ENCODE data around the gene ZNF33B.

ZNF33B gene

DNA sequence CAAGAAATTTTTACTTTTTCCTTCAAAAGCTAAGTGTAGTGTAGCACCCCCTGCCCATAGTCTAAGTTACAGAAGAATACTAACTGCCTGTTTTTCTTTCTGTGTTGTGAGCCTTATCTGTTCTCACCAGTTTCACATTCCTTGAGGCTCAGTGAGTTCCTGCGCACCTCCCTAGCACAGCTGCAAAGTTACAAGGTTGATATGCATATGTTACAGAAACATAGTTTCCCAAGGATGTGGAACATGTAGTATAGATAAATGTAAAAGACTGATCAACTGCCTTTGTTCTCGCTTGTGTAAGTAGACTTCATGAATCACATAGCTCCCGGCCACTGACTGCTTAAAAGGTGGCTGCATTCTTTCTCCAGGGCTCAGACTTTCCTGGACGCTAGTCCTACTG lies 6.7 kb upstream of the ZNF33B start:
- Histone ChIP-seq H3K36me3 (ENCODE audit: control insufficient read depth, insufficient read depth, low read length) (no peaks in the 10 kb centered on the region), H3K4me3 (replicated peaks; ENCODE audit: low read depth, low read length) (no peak overlapping the region), H3K27me3 (replicated peaks; ENCODE audit: control insufficient read depth, insufficient read depth, low read length) (no peaks in the 10 kb centered on the region)
- no peak for TF ChIP-seq CTCF (IDR thresholded peaks at IDR 0.05; ENCODE audit: insufficient read depth, low read length, poor library complexity, severe bottlenecking)
- DNase-seq (ENCODE audit: extremely low read depth, insufficient read length): no peak

GRCh38 chr10:42640610-42641229 lies 2.4 kb upstream of the ZNF33B start:
- no peak for DNase-seq (ENCODE audit: extremely low read depth, insufficient read length)
- H3K27me3 ChIP-seq (replicated peaks; ENCODE audit: control insufficient read depth, insufficient read depth, low read length): no peaks in the 10 kb centered on the region
- H3K36me3 ChIP-seq (ENCODE audit: control insufficient read depth, insufficient read depth, low read length): no peaks in the 10 kb centered on the region
- no peak overlapping the region for H3K4me3 ChIP-seq (replicated peaks; ENCODE audit: low read depth, low read length)
- TF ChIP-seq CTCF (IDR thresholded peaks at IDR 0.05; ENCODE audit: insufficient read depth, low read length, poor library complexity, severe bottlenecking): no peak

GRCh38 chr10:42638821-42639270 lies 476 bp upstream of the ZNF33B start:
- no peak for DNase-seq (ENCODE audit: extremely low read depth, insufficient read length)
- TF ChIP-seq CTCF (IDR thresholded peaks at IDR 0.05; ENCODE audit: insufficient read depth, low read length, poor library complexity, severe bottlenecking): no peak
- H3K36me3 ChIP-seq (ENCODE audit: control insufficient read depth, insufficient read depth, low read length): no peaks in the 10 kb centered on the region
- no peaks in the 10 kb centered on the region for H3K27me3 ChIP-seq (replicated peaks; ENCODE audit: control insufficient read depth, insufficient read depth, low read length)
- H3K4me3 ChIP-seq (replicated peaks; ENCODE audit: low read depth, low read length): peak overlapping the region; percentile 78

- Histone ChIP-seq H3K36me3 (ENCODE audit: control insufficient read depth, insufficient read depth, low read length) (no peaks in the 10 kb centered on the region), H3K27me3 (replicated peaks; ENCODE audit: control insufficient read depth, insufficient read depth, low read length) (no peaks in the 10 kb centered on the region), H3K4me3 (replicated peaks; ENCODE audit: low read depth, low read length) (peak overlapping the region; percentile 78)
- DNase-seq (ENCODE audit: extremely low read depth, insufficient read length): no peak
- no peak for TF ChIP-seq CTCF (IDR thresholded peaks at IDR 0.05; ENCODE audit: insufficient read depth, low read length, poor library complexity, severe bottlenecking)
Measured at GRCh38 chr10:42637648-42638054, 719 bp downstream of the ZNF33B start.

- no peak for TF ChIP-seq CTCF (IDR thresholded peaks at IDR 0.05; ENCODE audit: insufficient read depth, low read length, poor library complexity, severe bottlenecking)
- no peak for DNase-seq (ENCODE audit: extremely low read depth, insufficient read length)
- Histone ChIP-seq H3K4me3 (replicated peaks; ENCODE audit: low read depth, low read length) (peak overlapping the region; percentile 78), H3K27me3 (replicated peaks; ENCODE audit: control insufficient read depth, insufficient read depth, low read length) (no peaks in the 10 kb centered on the region), H3K36me3 (ENCODE audit: control insufficient read depth, insufficient read depth, low read length) (no peaks in the 10 kb centered on the region)
Measured at GRCh38 chr10:42637142-42637541, 1.2 kb downstream of the ZNF33B start.

GRCh38 chr10:42635098-42635497 lies 3.3 kb downstream of the ZNF33B start:
- Histone ChIP-seq H3K4me3 (replicated peaks; ENCODE audit: low read depth, low read length) (no peak overlapping the region), H3K36me3 (ENCODE audit: control insufficient read depth, insufficient read depth, low read length) (no peaks in the 10 kb centered on the region; the same call in 1 of the 2 replicates), H3K27me3 (replicated peaks; ENCODE audit: control insufficient read depth, insufficient read depth, low read length) (no peaks in the 10 kb centered on the region)
- TF ChIP-seq CTCF (IDR thresholded peaks at IDR 0.05; ENCODE audit: insufficient read depth, low read length, poor library complexity, severe bottlenecking): no peak
- no peak for DNase-seq (ENCODE audit: extremely low read depth, insufficient read length)

Measured in GM06990 (cell line).